ENCODE results near the gene PTPRR.

The PTPRR gene

GRCh38 chr12:70918321-70918720, 2.2 kb downstream of the PTPRR start:
- no peak for DNase-seq (ENCODE audit: low read depth)

- DNase-seq (ENCODE audit: low read depth): no peak
Observed at GRCh38 chr12:70910666-70911065, 9.9 kb downstream of the PTPRR start.

- no peak for DNase-seq (ENCODE audit: low read depth)
Observed at GRCh38 chr12:70908978-70909377, 11.6 kb downstream of the PTPRR start.

GRCh38 chr12:70907412-70907811, 13.1 kb downstream of the PTPRR start:
- no peak for DNase-seq (ENCODE audit: low read depth)

- no peak for DNase-seq (ENCODE audit: low read depth)
Observed at GRCh38 chr12:70895956-70896355, 24.6 kb downstream of the PTPRR start.

- no peak for DNase-seq (ENCODE audit: low read depth)
Observed at GRCh38 chr12:70892593-70892992, 27.9 kb downstream of the PTPRR start.

GRCh38 chr12:70890895-70891832, 29.4 kb downstream of the PTPRR start:
- DNase-seq (ENCODE audit: low read depth): no peak

GRCh38 chr12:70885956-70886355, 34.6 kb downstream of the PTPRR start:
- DNase-seq (ENCODE audit: low read depth): no peak

GRCh38 chr12:70883855-70884254, 36.7 kb downstream of the PTPRR start:
- DNase-seq (ENCODE audit: low read depth): no peak

GRCh38 chr12:70880744-70881143, 39.8 kb downstream of the PTPRR start:
- DNase-seq (ENCODE audit: low read depth): no peak

- no peak for DNase-seq (ENCODE audit: low read depth)
Observed at GRCh38 chr12:70876952-70877351, 43.6 kb downstream of the PTPRR start.

GRCh38 chr12:70875628-70876027, 44.9 kb downstream of the PTPRR start:
- no peak for DNase-seq (ENCODE audit: low read depth)

GRCh38 chr12:70854881-70855568, 65.5 kb downstream of the PTPRR start:
- DNase-seq (ENCODE audit: low read depth): no peak

GRCh38 chr12:70854138-70854537, 66.4 kb downstream of the PTPRR start:
- DNase-seq (ENCODE audit: low read depth): no peak

GRCh38 chr12:70853326-70853725, 67.2 kb downstream of the PTPRR start:
- no peak for DNase-seq (ENCODE audit: low read depth)

- no peak for DNase-seq (ENCODE audit: low read depth)
Observed at GRCh38 chr12:70852416-70853150, 68.0 kb downstream of the PTPRR start.

- DNase-seq (ENCODE audit: low read depth): no peak
Observed at GRCh38 chr12:70849265-70849960, 71.1 kb downstream of the PTPRR start.

GRCh38 chr12:70847871-70848270, 72.7 kb downstream of the PTPRR start:
- no peak for DNase-seq (ENCODE audit: low read depth)

- no peak for DNase-seq (ENCODE audit: low read depth)
Observed at GRCh38 chr12:70845268-70845667, 75.3 kb downstream of the PTPRR start.

GRCh38 chr12:70843363-70843762, 77.2 kb downstream of the PTPRR start:
- no peak for DNase-seq (ENCODE audit: low read depth)

GRCh38 chr12:70842942-70843341, 77.6 kb downstream of the PTPRR start:
- no peak for DNase-seq (ENCODE audit: low read depth)

- DNase-seq (ENCODE audit: low read depth): no peak
Observed at GRCh38 chr12:70842136-70842535, 78.4 kb downstream of the PTPRR start.
